Transverse colon (tissue), 4 donors: ENCODE data around the gene TP53I11. TPM values are rescaled to one million over a fixed set of nuclear protein-coding genes. Genes with fewer than 3 reads are reported as not detected.

Experiments
- DNase-seq: peaks from one replicate; pipeline ENCODE4 v3.0.0-alpha.2; 2019
- H3K27ac ChIP-seq, 4 donors: fragments of 200-600 bp; sonication (generic); 2 replicates each; pipeline ENCODE4 v1.5.1; 2016 to 2018; ENCODE audit warnings: inconsistent platforms in 4 of 4
- H3K27me3 ChIP-seq: fragments of 200-600 bp; sonication (generic); 2 replicates; pipeline ENCODE4 v1.5.1; 2017; ENCODE audit warnings: inconsistent platforms
- H3K36me3 ChIP-seq, 4 donors: fragments of 200-600 bp; sonication (generic); 2 replicates each; pipeline ENCODE4 v1.5.1; 2017 to 2019; ENCODE audit warnings: inconsistent platforms in 4 of 4
- H3K4me1 ChIP-seq, 4 donors: fragments of 200-600 bp; sonication (generic); 2 replicates each; pipeline ENCODE4 v1.5.1; 2017 to 2020; ENCODE audit warnings: inconsistent platforms in 4 of 4
- H3K4me3 ChIP-seq, 4 donors: fragments of 200-600 bp; sonication (generic); 1 replicate in 1 of 4; 2 replicates in 3 of 4; pipeline versions ENCODE4 v1.5.1 to v1.6.1; 2017 to 2019; ENCODE audit warnings: inconsistent platforms in 4 of 4
- H3K9me3 ChIP-seq, 2 donors: fragments of 200-600 bp; sonication (generic); 2 replicates each; pipeline ENCODE4 v1.5.1; 2017 to 2019; ENCODE audit warnings: inconsistent platforms in 2 of 2
- EP300 ChIP-seq: sonication (generic); formaldehyde crosslinking; IDR thresholded peaks from one replicate; pipeline ENCODE4 v1.6.1; 2017; ENCODE audit warnings: antibody characterized with exemption, low read depth
- POLR2A ChIP-seq: fragments of 450-650 bp; IDR thresholded peaks from one replicate; pipeline ENCODE4 v1.6.1; 2016; ENCODE audit warnings: antibody characterized with exemption, mild to moderate bottlenecking, moderate library complexity
- POLR2AphosphoS5 ChIP-seq, 3 donors: sonication (generic); formaldehyde crosslinking; IDR thresholded peaks; one replicate each; pipeline ENCODE4 v1.6.1; 2016; ENCODE audit warnings: antibody characterized with exemption in 3 of 3
- WGBS, 2 donors: methylation state at CpG; one replicate each; pipeline ENCODE4 v1.1.5; 2018; ENCODE audit warnings: low coverage in 1 of 2; 5-methylcytosine and 5-hydroxymethylcytosine counted together
- in situ Hi-C, 4 donors: fragments of 200-750 bp; cut with MboI; loops; one replicate each; pipeline versions ENCODE4 v1.15.0 to v1.15.1; 2017; ENCODE audit warnings: low sequenced_read_pairs in 3 of 4, low pct_ligation_motif_present in 1 of 4, low pct_unique_long_range_greater_than_20kb in 1 of 4
- intact Hi-C: fragments of 100-400 bp; cut with DNase I; formaldehyde crosslinking; loops from one replicate; pipeline ENCODE4 v1.15.1; 2023; ENCODE audit warnings: low total_unique reads
- total RNA-seq, 4 donors: library from RNA; depleted of rRNA; stranded (reverse); fragments of >200 nt; gene quantifications; one replicate each; pipeline ENCODE4 v1.1.0, GENCODE V29; 2016
- TF ChIP-seq, protein P1 (sequence below), 5 experiments: fragments of 200-600 bp in 3 of 5; fragments of 450-650 bp in 2 of 5; sonication (generic) in 3 of 5; IDR thresholded peaks; 1 replicate in 2 of 5; 2 replicates in 3 of 5; pipeline ENCODE4 v1.5.1; 2016 to 2017; ENCODE audit warnings: antibody characterized with exemption in 5 of 5, inconsistent platforms in 3 of 5, mild to moderate bottlenecking in 2 of 5, moderate library complexity in 1 of 5

The TP53I11 gene
- total RNA-seq, 4 donors from 2014 or later, result 41.5 to 90.0 (median 56.4) TPM

DNA sequence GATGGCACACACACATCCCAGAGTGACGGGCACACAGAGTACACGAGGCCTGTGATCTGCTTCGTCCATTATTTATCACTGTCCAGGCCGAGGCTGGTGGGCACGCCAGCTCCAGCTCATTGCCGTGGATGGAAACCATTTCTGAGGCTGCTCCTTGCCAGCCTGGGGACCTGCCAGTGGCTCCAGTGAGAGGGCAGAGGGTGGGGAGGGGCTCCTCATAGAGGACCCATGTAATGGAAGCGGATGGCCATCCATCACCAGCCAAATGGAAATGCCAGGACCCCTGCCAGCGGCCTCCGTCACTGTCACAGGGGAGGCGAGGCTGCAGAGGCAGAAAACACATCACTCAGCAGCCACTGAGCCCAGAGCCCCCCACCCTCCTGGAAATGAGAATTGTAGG, 35.7 kb downstream of the TP53I11 start:
- Histone ChIP-seq H3K27ac (no peak overlapping the region), H3K4me3 (no peak overlapping the region), H3K27me3 (no peaks in the 10 kb centered on the region), H3K4me1 (peaks cover 0 to 11% (median 0%) of the 10 kb centered on the region in 4 donors), H3K9me3 (no peaks in the 10 kb centered on the region), H3K36me3 (no peaks in the 10 kb centered on the region)
- intact Hi-C loops (no loop called here), in situ Hi-C loops (loop anchor here in 3 of 4 donors (10.0 to 25.0 kb wide), 3 partner anchors 203 to 628 kb away; no protein-coding TSS in a partner anchor)
- 81% methylated on average over 10 of the region's 10 CpGs; no CpG with 5 or more reads in 1 of the 2 donors for WGBS, 2 donors
- no peak for TF ChIP-seq POLR2A
- TF ChIP-seq EP300, result no peak
- no peak for TF ChIP-seq POLR2AphosphoS5 (IDR thresholded peaks at IDR 0.05)
- TF ChIP-seq, protein P1, sequence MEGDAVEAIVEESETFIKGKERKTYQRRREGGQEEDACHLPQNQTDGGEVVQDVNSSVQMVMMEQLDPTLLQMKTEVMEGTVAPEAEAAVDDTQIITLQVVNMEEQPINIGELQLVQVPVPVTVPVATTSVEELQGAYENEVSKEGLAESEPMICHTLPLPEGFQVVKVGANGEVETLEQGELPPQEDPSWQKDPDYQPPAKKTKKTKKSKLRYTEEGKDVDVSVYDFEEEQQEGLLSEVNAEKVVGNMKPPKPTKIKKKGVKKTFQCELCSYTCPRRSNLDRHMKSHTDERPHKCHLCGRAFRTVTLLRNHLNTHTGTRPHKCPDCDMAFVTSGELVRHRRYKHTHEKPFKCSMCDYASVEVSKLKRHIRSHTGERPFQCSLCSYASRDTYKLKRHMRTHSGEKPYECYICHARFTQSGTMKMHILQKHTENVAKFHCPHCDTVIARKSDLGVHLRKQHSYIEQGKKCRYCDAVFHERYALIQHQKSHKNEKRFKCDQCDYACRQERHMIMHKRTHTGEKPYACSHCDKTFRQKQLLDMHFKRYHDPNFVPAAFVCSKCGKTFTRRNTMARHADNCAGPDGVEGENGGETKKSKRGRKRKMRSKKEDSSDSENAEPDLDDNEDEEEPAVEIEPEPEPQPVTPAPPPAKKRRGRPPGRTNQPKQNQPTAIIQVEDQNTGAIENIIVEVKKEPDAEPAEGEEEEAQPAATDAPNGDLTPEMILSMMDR (IDR thresholded peaks at IDR 0.05), result no peak
- no peak for DNase-seq

DNA sequence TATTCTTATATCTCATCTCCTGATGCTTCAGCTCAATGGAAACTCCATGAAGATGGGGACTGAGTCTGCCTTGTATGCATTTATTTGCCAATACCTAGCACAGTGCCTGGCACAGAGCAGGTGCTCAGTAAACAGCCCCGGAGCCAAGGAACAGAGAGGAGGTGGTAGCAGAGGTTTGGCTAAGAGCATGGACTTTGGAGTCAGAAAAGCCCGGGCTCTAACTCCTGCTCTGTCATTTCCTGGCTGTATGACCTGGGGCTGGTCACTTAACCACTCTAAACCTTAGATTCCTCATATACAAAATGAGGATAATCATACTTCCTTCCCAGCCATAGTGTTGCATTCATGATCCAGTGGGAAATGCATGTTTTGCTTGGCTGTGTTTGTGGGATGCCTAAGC, 36.6 kb downstream of the TP53I11 start:
- H3K27ac ChIP-seq, result no peak overlapping the region
- H3K36me3 ChIP-seq, result no peaks in the 10 kb centered on the region
- 51% methylated on average over 2 of the region's 2 CpGs; no CpG with 5 or more reads in 1 of the 2 donors for WGBS, 2 donors
- no peaks in the 10 kb centered on the region for H3K27me3 ChIP-seq
- TF ChIP-seq POLR2A (no peak), EP300 (no peak), POLR2AphosphoS5 (IDR thresholded peaks at IDR 0.05) (no peak)
- TF ChIP-seq, protein P1 (IDR thresholded peaks at IDR 0.05), result no peak
- in situ Hi-C loops, result loop anchor here (5.0 to 25.0 kb wide), 4 partner anchors 202 to 627 kb away; no protein-coding TSS in a partner anchor
- no peaks in the 10 kb centered on the region for H3K9me3 ChIP-seq
- DNase-seq, result no peak
- intact Hi-C loops, result no loop called here
- no peak overlapping the region for H3K4me3 ChIP-seq
- peaks cover 0 to 11% (median 0%) of the 10 kb centered on the region in 4 donors for H3K4me1 ChIP-seq

GRCh38 chr11:44913502-44913901, 37.2 kb downstream of the TP53I11 start:
- Histone ChIP-seq H3K36me3 (no peaks in the 10 kb centered on the region), H3K4me1 (peaks cover 0 to 11% (median 0%) of the 10 kb centered on the region in 4 donors), H3K4me3 (no peak overlapping the region), H3K27ac (no peak overlapping the region), H3K27me3 (no peaks in the 10 kb centered on the region), H3K9me3 (no peaks in the 10 kb centered on the region)
- TF ChIP-seq POLR2A (no peak), EP300 (no peak), POLR2AphosphoS5 (IDR thresholded peaks at IDR 0.05) (no peak)
- TF ChIP-seq, protein P1 (IDR thresholded peaks at IDR 0.05), result no peak
- no peak for DNase-seq
- intact Hi-C loops (no loop called here), in situ Hi-C loops (loop anchor here (5.0 to 25.0 kb wide), 4 partner anchors 201 to 626 kb away; no protein-coding TSS in a partner anchor)

GRCh38 chr11:44912270-44912987, 38.3 kb downstream of the TP53I11 start:
- Histone ChIP-seq H3K4me3 (no peak overlapping the region), H3K27me3 (no peaks in the 10 kb centered on the region), H3K9me3 (no peaks in the 10 kb centered on the region), H3K4me1 (peaks cover 0 to 11% (median 0%) of the 10 kb centered on the region in 4 donors), H3K27ac (no peak overlapping the region), H3K36me3 (no peaks in the 10 kb centered on the region)
- no peak for DNase-seq
- in situ Hi-C loops, result loop anchor here (5.0 to 25.0 kb wide), 4 partner anchors 200 to 625 kb away; no protein-coding TSS in a partner anchor
- TF ChIP-seq POLR2A, result no peak
- no peak for TF ChIP-seq POLR2AphosphoS5 (IDR thresholded peaks at IDR 0.05)
- TF ChIP-seq EP300, result no peak
- TF ChIP-seq, protein P1 (IDR thresholded peaks at IDR 0.05), result no peak
- WGBS, 2 donors, result 69 to 92% methylated on average over 2 to 12 of the region's 12 CpGs
- intact Hi-C loops, result no loop called here
